Measurements from ENCODE around the gene RIMS4.

DNA sequence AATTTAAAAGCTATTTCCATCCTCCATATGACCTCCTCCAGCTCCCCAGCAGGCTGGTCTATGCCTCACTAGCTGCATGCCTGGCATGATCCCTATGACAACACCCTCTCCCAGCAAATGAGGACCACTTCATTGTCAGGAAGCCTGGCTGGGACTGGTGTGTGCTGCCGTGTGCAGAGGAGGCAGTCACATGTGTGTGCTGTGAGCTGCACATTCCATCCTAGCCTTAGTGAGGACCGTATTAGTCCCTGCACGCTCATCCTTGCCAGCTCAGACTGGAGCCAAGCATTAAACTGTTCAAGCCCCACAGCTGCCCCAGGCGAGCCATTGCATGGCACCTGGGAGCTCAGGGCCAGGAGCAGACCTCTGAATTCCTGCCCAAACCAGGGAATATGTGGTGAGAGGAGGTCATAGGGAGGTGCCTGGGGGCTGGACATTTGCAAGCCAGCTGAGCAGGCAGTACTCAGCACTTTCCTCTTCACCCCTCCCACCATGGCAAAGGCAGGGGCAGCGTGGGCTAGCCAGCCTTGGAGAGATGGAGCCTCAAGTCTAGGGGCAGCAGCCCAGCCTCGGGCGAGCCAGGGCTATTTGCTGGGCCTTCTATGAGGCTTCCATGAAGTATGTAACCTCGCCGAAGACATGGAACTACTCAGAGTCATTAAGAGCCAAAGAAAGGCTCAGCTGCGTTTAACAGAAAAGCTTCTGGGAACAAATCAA lies 103.9 kb downstream of the RIMS4 start:
- TF ChIP-seq, protein P1, sequence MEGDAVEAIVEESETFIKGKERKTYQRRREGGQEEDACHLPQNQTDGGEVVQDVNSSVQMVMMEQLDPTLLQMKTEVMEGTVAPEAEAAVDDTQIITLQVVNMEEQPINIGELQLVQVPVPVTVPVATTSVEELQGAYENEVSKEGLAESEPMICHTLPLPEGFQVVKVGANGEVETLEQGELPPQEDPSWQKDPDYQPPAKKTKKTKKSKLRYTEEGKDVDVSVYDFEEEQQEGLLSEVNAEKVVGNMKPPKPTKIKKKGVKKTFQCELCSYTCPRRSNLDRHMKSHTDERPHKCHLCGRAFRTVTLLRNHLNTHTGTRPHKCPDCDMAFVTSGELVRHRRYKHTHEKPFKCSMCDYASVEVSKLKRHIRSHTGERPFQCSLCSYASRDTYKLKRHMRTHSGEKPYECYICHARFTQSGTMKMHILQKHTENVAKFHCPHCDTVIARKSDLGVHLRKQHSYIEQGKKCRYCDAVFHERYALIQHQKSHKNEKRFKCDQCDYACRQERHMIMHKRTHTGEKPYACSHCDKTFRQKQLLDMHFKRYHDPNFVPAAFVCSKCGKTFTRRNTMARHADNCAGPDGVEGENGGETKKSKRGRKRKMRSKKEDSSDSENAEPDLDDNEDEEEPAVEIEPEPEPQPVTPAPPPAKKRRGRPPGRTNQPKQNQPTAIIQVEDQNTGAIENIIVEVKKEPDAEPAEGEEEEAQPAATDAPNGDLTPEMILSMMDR (IDR thresholded peaks at IDR 0.05), result no peak
- TF ChIP-seq POLR2A (IDR thresholded peaks at IDR 0.05) (no peak), EP300 (IDR thresholded peaks at IDR 0.05) (no peak)

Data from ovary (tissue), 3 donors.